Spinal cord (tissue), 10 donors: ENCODE measurements around the gene KREMEN2. TPM values are rescaled to one million over a fixed set of nuclear protein-coding genes. Genes with fewer than 3 reads are reported as not detected.

ENCODE experiments used
- DNase-seq, 6 donors: peaks; one replicate each; pipeline versions ENCODE4 v3.0.0 to v3.0.0-alpha.2; 2013 to 2015; ENCODE audit warnings: low spot score in 6 of 6, low read depth in 4 of 6
- H3K27ac ChIP-seq: one replicate; pipeline ENCODE4 v1.5.1; 2013; ENCODE audit warnings: low read depth, low read length, control low read depth
- H3K27me3 ChIP-seq: one replicate; pipeline ENCODE4 v1.6.1; 2013; ENCODE audit warnings: low read length; ENCODE audit not compliant: control insufficient read depth, insufficient read depth
- H3K36me3 ChIP-seq: one replicate; pipeline ENCODE4 v1.6.1; 2013; ENCODE audit warnings: low read length; ENCODE audit not compliant: control insufficient read depth, insufficient read depth
- H3K4me1 ChIP-seq: one replicate; pipeline ENCODE4 v1.6.1; 2013; ENCODE audit warnings: low read length; ENCODE audit not compliant: control insufficient read depth, insufficient read depth
- H3K4me3 ChIP-seq: one replicate; pipeline ENCODE4 v1.5.1; 2013; ENCODE audit warnings: low read depth, low read length, control low read depth
- H3K9me3 ChIP-seq: one replicate; pipeline ENCODE4 v1.6.1; 2013; ENCODE audit warnings: low read length; ENCODE audit not compliant: control insufficient read depth, insufficient read depth
- WGBS: methylation state at CpG from one replicate; pipeline ENCODE4 v1.1.5; 2013; ENCODE audit warnings: missing lambda C conversion rate; ENCODE audit not compliant: insufficient coverage; 5-methylcytosine and 5-hydroxymethylcytosine counted together
- polyA plus RNA-seq, 2 donors: library from polyadenylated mRNA; unstranded; fragments of 120-200 nt; gene quantifications; one replicate each; pipeline ENCODE4 v1.2.1, GENCODE V29; 2013; ENCODE audit not compliant: insufficient read length in 2 of 2
- total RNA-seq, 2 donors: library from RNA; depleted of rRNA in 1 of 2; stranded (reverse); fragments of 120-200 nt in 1 of 2; fragments of >200 nt in 1 of 2; gene quantifications; one replicate each; pipeline versions ENCODE4 v1.2.3 to v1.2.4, GENCODE V29; 2013 to 2014
- donor health status: healthy.

KREMEN2 gene
- total and polyA plus RNA-seq, 4 donors, result 0.17 to 1.6 (median 0.82) TPM

GRCh38 chr16:2969545-2970521, 5.8 kb downstream of the KREMEN2 start:
- H3K27ac ChIP-seq, result peak overlapping the region; percentile 75
- peaks cover 77% of the 10 kb centered on the region for H3K4me1 ChIP-seq
- DNase-seq, result peak in 1 of 6 donors; percentile 64
- H3K4me3 ChIP-seq, result peak overlapping the region; percentile 59
- H3K9me3 ChIP-seq, result no peaks in the 10 kb centered on the region
- WGBS, result 1% methylated on average over 83 of the region's 83 CpGs
- peaks cover 49% of the 10 kb centered on the region for H3K36me3 ChIP-seq
- peaks cover 36% of the 10 kb centered on the region for H3K27me3 ChIP-seq

GRCh38 chr16:2970563-2970962, 6.5 kb downstream of the KREMEN2 start:
- Histone ChIP-seq H3K36me3 (peaks cover 57% of the 10 kb centered on the region), H3K9me3 (no peaks in the 10 kb centered on the region), H3K27ac (peak overlapping the region; percentile 75), H3K4me1 (peaks cover 81% of the 10 kb centered on the region), H3K4me3 (peak overlapping the region; percentile 59), H3K27me3 (peaks cover 29% of the 10 kb centered on the region)
- WGBS, result 88% methylated on average over 2 of the region's 6 CpGs
- no peak for DNase-seq

GRCh38 chr16:2971134-2971984, 7.3 kb downstream of the KREMEN2 start:
- H3K27ac ChIP-seq, result peak overlapping the region; percentile 84
- peaks cover 89% of the 10 kb centered on the region for H3K4me1 ChIP-seq
- 90% methylated on average over 35 of the region's 35 CpGs for WGBS
- no peaks in the 10 kb centered on the region for H3K9me3 ChIP-seq
- peaks cover 21% of the 10 kb centered on the region for H3K27me3 ChIP-seq
- no peak for DNase-seq
- peaks cover 62% of the 10 kb centered on the region for H3K36me3 ChIP-seq
- H3K4me3 ChIP-seq, result no peak overlapping the region

- Histone ChIP-seq H3K4me1 (peaks cover 93% of the 10 kb centered on the region), H3K9me3 (no peaks in the 10 kb centered on the region), H3K4me3 (no peak overlapping the region), H3K36me3 (peaks cover 68% of the 10 kb centered on the region), H3K27ac (peak overlapping the region; percentile 84), H3K27me3 (peaks cover 16% of the 10 kb centered on the region)
- DNase-seq, result peak in 1 of 6 donors; percentile 51
- WGBS, result 60% methylated on average over 11 of the region's 15 CpGs
These were observed 8.1 kb downstream of the KREMEN2 start for GRCh38 chr16:2971985-2972784.

- peaks cover 95% of the 10 kb centered on the region for H3K4me1 ChIP-seq
These were observed 9.0 kb downstream of the KREMEN2 start for GRCh38 chr16:2973093-2973492.

GRCh38 chr16:2973605-2974318, 9.7 kb downstream of the KREMEN2 start:
- peak overlapping the region; percentile 84 for H3K27ac ChIP-seq
- H3K27me3 ChIP-seq, result peaks cover under 1% of the 10 kb centered on the region
- peaks cover 89% of the 10 kb centered on the region for H3K4me1 ChIP-seq
- peak in 1 of 6 donors; percentile 64 for DNase-seq
- H3K4me3 ChIP-seq, result no peak overlapping the region
- no peaks in the 10 kb centered on the region for H3K9me3 ChIP-seq
- WGBS, result 67% methylated on average over 11 of the region's 17 CpGs
- peaks cover 63% of the 10 kb centered on the region for H3K36me3 ChIP-seq

More at GRCh38 chr16:2973093-2973492, 9.0 kb downstream of the KREMEN2 start:
- peaks cover 63% of the 10 kb centered on the region for H3K36me3 ChIP-seq
- peak overlapping the region; percentile 84 for H3K27ac ChIP-seq
- peak in 4 of 6 donors; percentile 59 to 89 (median 66) for DNase-seq
- WGBS, result 55% methylated on average over 5 of the region's 5 CpGs
- peaks cover 8% of the 10 kb centered on the region for H3K27me3 ChIP-seq
- H3K4me3 ChIP-seq, result no peak overlapping the region
- no peaks in the 10 kb centered on the region for H3K9me3 ChIP-seq

- peaks cover 63% of the 10 kb centered on the region for H3K36me3 ChIP-seq
- DNase-seq, result no peak
- peaks cover 90% of the 10 kb centered on the region for H3K4me1 ChIP-seq
- H3K27me3 ChIP-seq, result no peaks in the 10 kb centered on the region
- 88% methylated on average over 14 of the region's 15 CpGs for WGBS
- no peak overlapping the region for H3K4me3 ChIP-seq
- H3K27ac ChIP-seq, result no peak overlapping the region
- no peaks in the 10 kb centered on the region for H3K9me3 ChIP-seq
These were observed 10.4 kb downstream of the KREMEN2 start for GRCh38 chr16:2974319-2975056.

GRCh38 chr16:2975161-2975795, 11.2 kb downstream of the KREMEN2 start:
- Histone ChIP-seq H3K27me3 (no peaks in the 10 kb centered on the region), H3K27ac (no peak overlapping the region), H3K4me3 (no peak overlapping the region), H3K9me3 (no peaks in the 10 kb centered on the region), H3K4me1 (peaks cover 88% of the 10 kb centered on the region), H3K36me3 (peaks cover 63% of the 10 kb centered on the region)
- 92% methylated on average over 28 of the region's 28 CpGs for WGBS
- DNase-seq, result no peak
